ENCODE data around the gene ARHGAP23.

GRCh38 chr17:38441429-38442061 is 13.3 kb downstream of the ARHGAP23 start:
- TF ChIP-seq CTCF (IDR thresholded peaks at IDR 0.05): no peak
- TF ChIP-seq POLR2AphosphoS5 (IDR thresholded peaks at IDR 0.05): no peak
